K562 (cell line): ENCODE results near the gene RANBP3. TPM values are rescaled to one million over a fixed set of nuclear protein-coding genes. Genes with fewer than 3 reads are reported as not detected.

Source experiments
- polyA plus RNA-seq, 8 experiments: library from polyadenylated mRNA; depleted of rRNA in 4 of 8; stranded (reverse) in 5 of 8; unstranded in 3 of 8; fragments of >200 nt; fragmentation: Nextera tagmentation in 2 of 8; fragmentation: Illumina TruSeq in 1 of 8; extraction: Ambion mirVana in 2 of 8; extraction: Trizol in 1 of 8; gene quantifications; 2 replicates each; pipeline versions ENCODE4 v1.2.1 to v1.2.3, GENCODE V29; 2011 to 2014; ENCODE audit warnings: inconsistent platforms in 1 of 8, missing spikeins in 1 of 8
- total RNA-seq, 7 experiments: library from RNA; depleted of rRNA in 6 of 7; stranded (reverse); fragments of >200 nt in 6 of 7; fragmentation: Illumina TruSeq in 2 of 7; extraction: Trizol in 2 of 7; gene quantifications; 2 replicates each; pipeline versions ENCODE4 v1.2.1 to v1.2.3, GENCODE V29; 2011 to 2021; ENCODE audit warnings: low replicate concordance in 1 of 7
- TF ChIP-seq, protein P1 (sequence below), 2 experiments: fragments of 450-650 bp in 1 of 2; sonication (generic) in 1 of 2; formaldehyde crosslinking in 1 of 2; IDR thresholded peaks; 2 replicates each; pipeline versions ENCODE4 v1.7.1 to v1.9.0; 2016 to 2022; ENCODE audit warnings: inconsistent platforms in 1 of 2, mild to moderate bottlenecking in 1 of 2, missing genetic modification reagents in 1 of 2

The RANBP3 gene
- total and polyA plus RNA-seq, 9 of the 15 experiments (the other 6 are each of a cell fraction or from before 2014, with no cell fraction given): 0.90 to 95.1 (median 63.2) TPM

DNA sequence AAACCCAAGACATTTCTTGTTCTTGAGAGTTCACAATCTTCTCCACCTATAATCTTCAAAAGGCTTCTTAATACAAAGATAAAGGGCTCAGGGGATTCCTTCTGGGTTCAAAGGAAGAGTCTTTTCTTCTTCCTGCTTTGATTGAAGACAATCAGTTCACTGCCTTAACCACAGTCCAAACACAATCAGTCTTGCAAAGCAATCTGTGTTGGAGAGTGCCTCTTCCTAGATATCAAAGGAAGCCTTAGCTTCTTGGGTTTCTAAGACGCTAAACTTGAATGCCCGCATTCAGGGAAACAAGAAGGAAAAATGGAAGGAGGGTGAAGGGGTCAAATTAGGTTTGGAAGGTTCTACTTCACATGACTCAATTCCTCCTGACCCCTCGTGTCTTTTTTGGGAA, 27.2 kb downstream of the RANBP3 start (continued):
- TF ChIP-seq, protein P1, sequence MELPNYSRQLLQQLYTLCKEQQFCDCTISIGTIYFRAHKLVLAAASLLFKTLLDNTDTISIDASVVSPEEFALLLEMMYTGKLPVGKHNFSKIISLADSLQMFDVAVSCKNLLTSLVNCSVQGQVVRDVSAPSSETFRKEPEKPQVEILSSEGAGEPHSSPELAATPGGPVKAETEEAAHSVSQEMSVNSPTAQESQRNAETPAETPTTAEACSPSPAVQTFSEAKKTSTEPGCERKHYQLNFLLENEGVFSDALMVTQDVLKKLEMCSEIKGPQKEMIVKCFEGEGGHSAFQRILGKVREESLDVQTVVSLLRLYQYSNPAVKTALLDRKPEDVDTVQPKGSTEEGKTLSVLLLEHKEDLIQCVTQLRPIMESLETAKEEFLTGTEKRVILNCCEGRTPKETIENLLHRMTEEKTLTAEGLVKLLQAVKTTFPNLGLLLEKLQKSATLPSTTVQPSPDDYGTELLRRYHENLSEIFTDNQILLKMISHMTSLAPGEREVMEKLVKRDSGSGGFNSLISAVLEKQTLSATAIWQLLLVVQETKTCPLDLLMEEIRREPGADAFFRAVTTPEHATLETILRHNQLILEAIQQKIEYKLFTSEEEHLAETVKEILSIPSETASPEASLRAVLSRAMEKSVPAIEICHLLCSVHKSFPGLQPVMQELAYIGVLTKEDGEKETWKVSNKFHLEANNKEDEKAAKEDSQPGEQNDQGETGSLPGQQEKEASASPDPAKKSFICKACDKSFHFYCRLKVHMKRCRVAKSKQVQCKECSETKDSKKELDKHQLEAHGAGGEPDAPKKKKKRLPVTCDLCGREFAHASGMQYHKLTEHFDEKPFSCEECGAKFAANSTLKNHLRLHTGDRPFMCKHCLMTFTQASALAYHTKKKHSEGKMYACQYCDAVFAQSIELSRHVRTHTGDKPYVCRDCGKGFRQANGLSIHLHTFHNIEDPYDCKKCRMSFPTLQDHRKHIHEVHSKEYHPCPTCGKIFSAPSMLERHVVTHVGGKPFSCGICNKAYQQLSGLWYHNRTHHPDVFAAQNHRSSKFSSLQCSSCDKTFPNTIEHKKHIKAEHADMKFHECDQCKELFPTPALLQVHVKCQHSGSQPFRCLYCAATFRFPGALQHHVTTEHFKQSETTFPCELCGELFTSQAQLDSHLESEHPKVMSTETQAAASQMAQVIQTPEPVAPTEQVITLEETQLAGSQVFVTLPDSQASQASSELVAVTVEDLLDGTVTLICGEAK (IDR thresholded peaks at IDR 0.05): no peak
- TF ChIP-seq, protein P1 (CRISPR knock-in tag; IDR thresholded peaks at IDR 0.05): no peak
